Measurements from ENCODE around the gene CCDC154. TPM values are rescaled to one million over a fixed set of nuclear protein-coding genes. Genes with fewer than 3 reads are reported as not detected.

Gene CCDC154
- total and polyA plus RNA-seq, 2 donors: 0.37 to 0.86 TPM

DNA sequence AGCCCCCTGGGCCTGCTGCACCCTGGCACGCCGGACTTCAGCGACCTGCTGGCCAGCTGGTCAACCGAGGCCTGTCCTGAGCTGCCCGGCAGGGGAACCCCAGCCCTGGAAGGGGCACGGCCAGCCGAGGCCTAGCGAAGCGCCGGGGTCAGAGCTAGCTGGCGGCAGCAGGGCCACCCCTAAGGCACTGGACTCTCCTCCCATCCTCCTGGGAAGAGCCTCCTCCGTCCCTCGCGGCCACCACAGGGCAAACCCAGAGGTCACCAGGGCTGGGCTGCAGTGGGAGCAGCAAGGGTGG lies 11.1 kb downstream of the CCDC154 start:
- no peaks in the 10 kb centered on the region for H3K4me1 ChIP-seq (ENCODE audit: insufficient read depth)

DNA sequence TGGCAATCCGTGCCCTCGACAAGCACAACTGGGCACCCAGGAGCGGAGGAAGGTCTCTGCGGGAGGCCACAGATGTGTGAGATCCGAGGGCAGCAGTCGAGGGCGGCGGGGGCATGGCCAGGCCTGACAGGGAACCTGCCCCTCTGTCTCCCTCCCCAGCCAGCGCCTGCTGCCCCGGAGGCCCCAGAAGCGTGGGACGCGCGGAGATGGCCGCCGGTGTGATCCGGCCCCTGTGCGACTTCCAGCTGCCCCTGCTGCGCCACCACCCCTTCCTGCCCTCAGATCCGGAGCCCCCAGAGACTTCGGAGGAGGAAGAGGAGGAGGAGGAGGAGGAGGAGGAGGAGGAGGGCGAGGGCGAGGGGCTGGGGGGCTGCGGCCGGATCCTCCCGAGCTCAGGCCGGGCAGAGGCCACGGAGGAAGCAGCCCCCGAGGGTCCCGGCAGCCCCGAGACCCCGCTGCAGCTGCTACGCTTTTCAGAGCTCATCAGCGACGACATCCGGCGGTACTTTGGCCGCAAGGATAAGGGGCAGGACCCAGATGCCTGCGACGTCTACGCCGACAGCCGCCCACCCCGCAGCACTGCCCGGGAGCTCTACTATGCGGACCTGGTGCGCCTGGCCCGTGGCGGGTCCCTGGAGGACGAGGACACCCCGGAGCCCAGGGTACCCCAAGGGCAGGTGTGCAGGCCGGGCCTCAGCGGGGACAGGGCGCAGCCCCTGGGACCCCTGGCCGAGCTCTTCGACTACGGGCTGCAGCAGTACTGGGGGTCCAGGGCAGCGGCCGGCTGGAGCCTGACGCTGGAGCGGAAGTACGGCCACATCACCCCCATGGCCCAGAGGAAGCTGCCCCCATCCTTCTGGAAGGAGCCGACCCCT lies 11.7 kb downstream of the CCDC154 start:
- WGBS: 82% methylated on average over 63 of the region's 63 CpGs
- Histone ChIP-seq H3K4me3 (ENCODE audit: low read depth, low read length) (no peak overlapping the region), H3K4me1 (ENCODE audit: insufficient read depth) (no peaks in the 10 kb centered on the region)

More for the DNA sequence above, 11.1 kb downstream of the CCDC154 start:
- no peak for DNase-seq (ENCODE audit: extremely low spot score)
- H3K27ac ChIP-seq (ENCODE audit: low read depth): no peak overlapping the region
- no peaks in the 10 kb centered on the region for H3K36me3 ChIP-seq (ENCODE audit: insufficient read depth)
- WGBS: 85% methylated on average over 14 of the region's 14 CpGs
- H3K4me3 ChIP-seq (ENCODE audit: low read depth, low read length): no peak overlapping the region

DNA sequence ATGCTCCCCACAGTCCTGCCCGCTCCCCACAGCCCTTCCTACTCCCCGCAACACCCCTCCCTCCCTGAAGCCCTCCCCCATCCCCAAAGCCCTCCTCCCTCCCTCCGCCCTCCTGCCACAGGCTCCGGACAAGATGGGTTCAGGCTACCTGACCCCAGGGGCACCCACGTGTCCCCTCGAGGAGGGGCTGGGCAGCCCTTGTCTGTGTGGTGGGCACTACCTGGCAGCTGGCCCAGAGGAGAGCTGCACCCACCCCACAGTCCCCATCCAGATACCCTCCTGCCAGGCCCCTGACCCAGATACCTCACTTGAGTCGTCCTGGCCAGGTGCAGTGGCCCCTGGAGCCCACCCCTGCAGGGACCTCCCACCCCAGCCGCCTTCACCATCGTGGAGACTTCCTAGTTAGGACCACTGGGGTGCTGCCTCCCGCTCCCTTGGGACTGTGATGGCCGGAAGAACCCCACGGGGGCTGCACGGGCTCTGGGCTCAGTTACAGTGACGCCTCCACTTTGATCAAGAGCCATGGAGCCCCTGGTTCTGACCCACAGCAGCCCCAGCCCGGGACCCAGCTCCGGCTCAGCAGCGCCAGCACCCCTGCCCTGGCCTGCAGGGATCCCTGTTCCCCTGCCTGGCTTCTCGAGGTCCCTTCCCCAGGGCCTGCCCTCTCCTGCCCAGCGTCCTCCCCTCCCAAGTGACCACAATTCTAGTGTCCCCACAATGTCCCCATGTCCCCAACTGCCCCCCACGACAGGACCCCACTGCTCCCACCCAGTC lies 12.7 kb downstream of the CCDC154 start:
- Histone ChIP-seq H3K4me1 (ENCODE audit: insufficient read depth) (no peaks in the 10 kb centered on the region), H3K27ac (ENCODE audit: low read depth) (no peak overlapping the region), H3K4me3 (ENCODE audit: low read depth, low read length) (no peak overlapping the region), H3K36me3 (ENCODE audit: insufficient read depth) (no peaks in the 10 kb centered on the region)
- no peak for DNase-seq (ENCODE audit: extremely low spot score)
- 81% methylated on average over 20 of the region's 20 CpGs for WGBS

More for the DNA sequence above, 11.7 kb downstream of the CCDC154 start:
- Histone ChIP-seq H3K36me3 (ENCODE audit: insufficient read depth) (no peaks in the 10 kb centered on the region), H3K27ac (ENCODE audit: low read depth) (no peak overlapping the region)
- DNase-seq (ENCODE audit: extremely low spot score): no peak

DNA sequence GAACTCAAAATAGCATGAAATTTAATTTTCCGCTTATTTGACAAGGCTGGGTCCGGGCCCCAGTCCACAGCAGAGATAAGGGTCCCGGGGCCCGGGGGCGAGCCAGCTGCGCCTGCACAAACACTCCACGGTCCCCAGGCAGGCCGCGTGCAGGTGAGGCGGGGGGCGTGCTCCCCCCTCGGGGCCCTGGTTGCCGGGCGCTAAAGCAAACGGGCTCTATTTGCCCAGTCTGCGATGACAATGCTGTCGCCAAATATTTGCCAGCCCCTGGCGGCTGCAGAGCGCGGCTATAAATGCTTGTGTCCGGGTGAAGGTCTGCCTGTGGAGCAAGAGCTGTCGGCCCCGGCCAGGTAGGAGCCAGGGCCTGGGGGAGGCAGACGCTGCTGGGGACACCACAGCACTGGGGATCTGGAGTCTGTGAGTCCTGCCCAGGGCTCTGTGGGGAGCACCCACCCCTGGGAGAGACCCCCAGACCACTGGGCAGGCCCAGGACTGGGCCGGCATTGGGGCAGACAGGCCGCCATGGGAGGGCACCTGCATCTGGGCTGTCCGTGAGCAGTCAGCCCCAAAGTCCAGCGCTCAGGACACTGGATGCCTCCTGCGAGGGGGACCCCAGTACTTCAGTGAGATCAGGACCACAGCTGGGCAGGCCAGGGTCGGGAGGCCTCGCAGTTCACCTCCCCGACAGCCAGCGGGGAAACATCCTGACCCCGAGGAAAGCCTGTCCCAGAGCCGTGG lies 13.4 kb downstream of the CCDC154 start, which contains the start of gene PERCC1:
PERCC1 (plus strand) TSS at position 320 of the 738 bp plus-strand sequence. CDS start 1,516 bp downstream, outside the sequence.
- H3K27ac ChIP-seq (ENCODE audit: low read depth): no peak within 1 kb of the TSS
- H3K36me3 ChIP-seq (ENCODE audit: insufficient read depth): no peaks in the 10 kb centered on the region
- H3K4me1 ChIP-seq (ENCODE audit: insufficient read depth): no peaks in the 10 kb centered on the region
- no peak for DNase-seq (ENCODE audit: extremely low spot score)
- WGBS: 48% methylated on average over 35 of the region's 35 CpGs
- no peak within 1 kb of the TSS for H3K4me3 ChIP-seq (ENCODE audit: low read depth, low read length)

DNA sequence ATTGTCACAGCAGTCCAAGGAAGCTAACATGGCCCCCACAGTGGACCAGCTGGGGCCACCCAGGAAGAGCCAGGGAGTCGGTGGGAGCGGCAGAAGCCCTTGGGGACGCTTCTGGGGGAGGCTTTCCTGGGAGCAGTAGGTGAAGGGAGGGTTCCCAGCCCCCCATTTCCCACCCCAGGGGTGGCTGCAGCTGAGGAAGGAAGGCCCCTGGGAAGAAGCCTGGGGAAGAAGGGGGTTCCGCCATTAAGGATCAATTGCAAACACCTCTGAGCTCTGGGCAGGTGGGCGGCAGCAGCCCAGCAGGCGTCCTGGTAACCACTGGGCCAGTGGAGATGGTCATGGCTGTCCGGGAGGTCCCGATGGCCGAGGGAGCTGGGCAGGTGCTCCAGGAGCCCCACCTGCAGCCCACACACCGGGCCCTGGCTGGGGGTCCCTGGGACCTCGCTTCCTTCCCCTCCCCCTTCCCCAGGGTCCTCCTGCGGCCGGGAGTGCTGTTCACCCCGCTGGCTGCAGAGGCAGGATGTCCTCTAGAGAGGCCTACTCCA lies 14.1 kb downstream of the CCDC154 start:
- no peaks in the 10 kb centered on the region for H3K36me3 ChIP-seq (ENCODE audit: insufficient read depth)
- no peak overlapping the region for H3K4me3 ChIP-seq (ENCODE audit: low read depth, low read length)
- H3K4me1 ChIP-seq (ENCODE audit: insufficient read depth): no peaks in the 10 kb centered on the region
- no peak overlapping the region for H3K27ac ChIP-seq (ENCODE audit: low read depth)
- no peak for DNase-seq (ENCODE audit: extremely low spot score)
- 65% methylated on average over 14 of the region's 14 CpGs for WGBS

DNA sequence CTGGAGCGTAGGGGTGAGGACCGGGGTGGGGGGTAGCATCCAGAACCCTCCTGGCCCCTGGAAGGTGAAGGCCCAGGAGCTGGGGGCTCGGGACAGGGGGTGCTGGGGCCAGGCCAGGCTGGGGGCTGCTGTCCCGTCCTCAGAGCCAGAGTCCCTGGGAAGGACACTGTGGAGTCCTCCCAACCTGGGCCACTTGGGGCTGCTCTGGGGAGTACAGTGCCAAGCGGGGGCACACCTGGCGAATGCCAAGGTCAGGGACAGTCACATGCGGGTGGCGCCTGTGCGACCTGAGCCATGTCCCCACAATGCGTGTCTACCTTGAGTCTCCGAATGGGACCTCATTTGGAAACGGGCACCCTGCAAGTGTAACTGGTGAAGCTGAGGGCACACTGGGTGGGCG lies 14.7 kb downstream of the CCDC154 start:
- 92% methylated on average over 13 of the region's 13 CpGs for WGBS
- DNase-seq (ENCODE audit: extremely low spot score): no peak
- H3K27ac ChIP-seq (ENCODE audit: low read depth): no peak overlapping the region
- H3K4me3 ChIP-seq (ENCODE audit: low read depth, low read length): no peak overlapping the region
- H3K36me3 ChIP-seq (ENCODE audit: insufficient read depth): no peaks in the 10 kb centered on the region
- H3K4me1 ChIP-seq (ENCODE audit: insufficient read depth): no peaks in the 10 kb centered on the region

DNA sequence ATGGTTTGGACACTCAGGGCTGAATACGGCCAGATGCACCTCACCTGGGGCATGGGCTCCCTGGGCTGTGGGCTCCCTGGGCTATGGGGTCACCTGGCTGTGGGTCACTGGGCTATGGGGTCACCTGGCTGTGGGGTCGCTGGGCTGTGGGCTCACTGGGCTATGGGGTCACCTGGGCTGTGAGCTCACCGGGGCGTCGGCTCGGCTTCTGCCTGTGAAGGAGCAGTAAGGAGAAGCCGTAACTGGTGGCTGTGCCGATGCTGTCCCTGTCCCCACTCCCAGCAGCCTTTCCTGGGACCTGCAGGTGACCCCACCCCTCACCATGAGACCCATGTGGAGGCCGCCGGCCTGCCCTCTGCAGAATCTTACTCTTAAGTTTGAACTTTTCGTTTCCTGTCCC lies 15.3 kb downstream of the CCDC154 start:
- 86% methylated on average over 11 of the region's 11 CpGs for WGBS
- DNase-seq (ENCODE audit: extremely low spot score): no peak
- Histone ChIP-seq H3K36me3 (ENCODE audit: insufficient read depth) (no peaks in the 10 kb centered on the region), H3K27ac (ENCODE audit: low read depth) (no peak overlapping the region), H3K4me1 (ENCODE audit: insufficient read depth) (no peaks in the 10 kb centered on the region), H3K4me3 (ENCODE audit: low read depth, low read length) (no peak overlapping the region)

DNA sequence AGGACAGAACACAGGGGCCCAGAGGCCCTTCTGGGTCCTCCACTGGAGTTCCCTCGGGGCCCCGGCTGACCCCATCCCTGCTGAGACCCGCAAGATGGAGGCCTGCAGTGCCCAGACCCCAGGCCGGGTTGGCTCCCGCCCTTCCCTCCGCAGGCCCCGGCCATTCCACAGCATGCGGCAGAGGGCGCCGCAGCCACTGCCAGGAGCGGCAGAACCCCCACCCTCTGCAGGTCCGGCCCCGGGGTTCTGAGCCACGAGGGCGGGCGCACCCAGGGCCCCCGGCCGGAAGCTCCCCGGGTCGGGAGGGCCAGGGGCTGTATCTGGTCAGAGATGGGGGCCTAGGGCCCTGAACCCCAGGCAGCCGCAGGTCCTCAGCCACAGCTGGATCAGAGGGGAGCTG lies 15.8 kb downstream of the CCDC154 start:
- WGBS: 32% methylated on average over 21 of the region's 21 CpGs
- DNase-seq (ENCODE audit: extremely low spot score): no peak
- no peaks in the 10 kb centered on the region for H3K36me3 ChIP-seq (ENCODE audit: insufficient read depth)
- no peaks in the 10 kb centered on the region for H3K4me1 ChIP-seq (ENCODE audit: insufficient read depth)
- H3K27ac ChIP-seq (ENCODE audit: low read depth): no peak overlapping the region
- H3K4me3 ChIP-seq (ENCODE audit: low read depth, low read length): no peak overlapping the region

DNA sequence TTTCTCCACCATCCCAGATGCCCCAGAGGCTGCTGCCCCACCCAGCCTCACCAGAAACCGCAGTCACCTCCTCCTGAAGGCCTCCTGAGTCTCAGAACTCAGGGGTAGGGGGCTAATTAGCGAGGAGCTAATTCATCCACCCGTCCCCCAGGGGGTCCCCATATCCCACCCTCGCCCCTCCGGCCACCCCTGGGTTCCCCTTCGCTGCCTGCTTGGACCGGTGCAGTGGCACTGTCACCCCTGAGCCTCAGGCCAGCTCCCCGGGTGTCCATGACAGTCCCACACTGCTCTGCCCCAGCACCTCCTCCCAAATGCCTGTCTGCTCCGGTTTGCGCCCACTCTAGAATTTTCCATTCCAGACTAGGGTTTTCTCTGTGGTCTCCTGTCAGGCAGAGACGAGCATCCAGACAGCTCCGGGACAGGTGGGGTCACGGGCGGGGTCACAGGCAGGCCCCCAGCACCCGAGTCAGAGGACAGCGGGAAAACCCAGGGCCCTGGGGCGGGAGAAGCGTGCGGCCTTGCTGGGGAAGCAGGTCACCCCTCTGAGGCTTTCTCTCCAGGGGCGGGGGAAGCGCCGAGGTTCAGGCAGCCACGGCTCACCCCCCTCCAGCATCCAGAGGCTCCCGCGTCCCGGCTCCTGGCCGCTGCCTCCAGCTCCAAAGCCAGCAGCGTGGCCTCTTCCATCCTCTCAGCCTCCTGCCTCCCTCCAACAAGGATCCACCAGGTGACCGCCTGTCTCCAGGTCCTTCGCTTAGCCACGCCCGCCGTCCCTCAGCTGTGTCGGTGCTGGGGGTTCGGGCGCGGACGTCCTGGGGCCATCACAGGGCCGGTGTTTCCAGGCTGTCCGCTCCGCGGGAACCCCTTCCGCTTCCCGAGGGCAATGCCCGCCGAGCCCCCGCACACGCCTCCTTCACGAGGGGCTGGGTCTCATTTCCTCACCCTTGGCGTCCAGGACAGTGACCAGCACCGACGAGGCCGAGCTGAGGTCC lies 16.6 kb downstream of the CCDC154 start:
- Histone ChIP-seq H3K4me1 (ENCODE audit: insufficient read depth) (no peaks in the 10 kb centered on the region), H3K27ac (ENCODE audit: low read depth) (no peak overlapping the region), H3K36me3 (ENCODE audit: insufficient read depth) (no peaks in the 10 kb centered on the region), H3K4me3 (ENCODE audit: low read depth, low read length) (no peak overlapping the region)
- DNase-seq (ENCODE audit: extremely low spot score): no peak
- WGBS: 85% methylated on average over 53 of the region's 53 CpGs

DNA sequence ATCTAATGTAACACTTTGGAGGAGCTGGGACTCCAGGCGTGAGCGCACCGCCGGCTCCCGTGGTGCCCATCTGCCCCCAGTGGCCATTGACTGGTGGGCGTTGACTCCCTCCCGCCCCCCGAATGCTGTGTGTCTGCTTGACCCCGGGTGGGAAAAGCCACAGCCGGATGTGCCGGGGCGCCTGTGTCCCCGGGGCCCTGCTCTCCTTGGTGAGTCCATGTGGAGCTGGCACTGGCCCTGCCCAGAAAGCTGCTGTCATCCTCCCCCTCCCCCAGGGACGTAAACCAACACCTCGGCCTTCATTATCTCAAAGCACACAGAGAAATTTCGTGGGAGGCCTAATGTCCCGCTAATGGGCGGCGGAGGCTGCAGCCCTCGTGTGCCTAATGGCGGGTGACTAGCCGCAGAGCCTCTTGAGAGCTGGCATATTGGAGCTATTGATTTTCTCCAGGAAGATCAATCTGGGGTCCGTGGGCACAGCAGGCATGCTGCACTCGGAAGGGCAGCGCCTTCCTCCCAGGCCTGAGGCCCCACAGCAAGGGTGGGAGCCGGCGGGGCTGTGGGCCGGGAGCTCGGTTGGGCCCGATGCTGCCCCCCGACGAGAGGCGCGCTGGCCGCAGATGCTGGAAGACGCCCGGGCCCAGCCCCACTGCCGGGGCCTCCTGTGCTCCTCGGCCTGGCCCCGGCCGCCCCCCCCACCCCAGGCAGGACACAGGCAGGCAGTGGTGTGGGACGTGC lies 17.5 kb downstream of the CCDC154 start:
- H3K4me1 ChIP-seq (ENCODE audit: insufficient read depth): no peaks in the 10 kb centered on the region
- no peak overlapping the region for H3K27ac ChIP-seq (ENCODE audit: low read depth)
- no peak overlapping the region for H3K4me3 ChIP-seq (ENCODE audit: low read depth, low read length)
- DNase-seq (ENCODE audit: extremely low spot score): no peak
- 75% methylated on average over 42 of the region's 42 CpGs for WGBS
- H3K36me3 ChIP-seq (ENCODE audit: insufficient read depth): no peaks in the 10 kb centered on the region

DNA sequence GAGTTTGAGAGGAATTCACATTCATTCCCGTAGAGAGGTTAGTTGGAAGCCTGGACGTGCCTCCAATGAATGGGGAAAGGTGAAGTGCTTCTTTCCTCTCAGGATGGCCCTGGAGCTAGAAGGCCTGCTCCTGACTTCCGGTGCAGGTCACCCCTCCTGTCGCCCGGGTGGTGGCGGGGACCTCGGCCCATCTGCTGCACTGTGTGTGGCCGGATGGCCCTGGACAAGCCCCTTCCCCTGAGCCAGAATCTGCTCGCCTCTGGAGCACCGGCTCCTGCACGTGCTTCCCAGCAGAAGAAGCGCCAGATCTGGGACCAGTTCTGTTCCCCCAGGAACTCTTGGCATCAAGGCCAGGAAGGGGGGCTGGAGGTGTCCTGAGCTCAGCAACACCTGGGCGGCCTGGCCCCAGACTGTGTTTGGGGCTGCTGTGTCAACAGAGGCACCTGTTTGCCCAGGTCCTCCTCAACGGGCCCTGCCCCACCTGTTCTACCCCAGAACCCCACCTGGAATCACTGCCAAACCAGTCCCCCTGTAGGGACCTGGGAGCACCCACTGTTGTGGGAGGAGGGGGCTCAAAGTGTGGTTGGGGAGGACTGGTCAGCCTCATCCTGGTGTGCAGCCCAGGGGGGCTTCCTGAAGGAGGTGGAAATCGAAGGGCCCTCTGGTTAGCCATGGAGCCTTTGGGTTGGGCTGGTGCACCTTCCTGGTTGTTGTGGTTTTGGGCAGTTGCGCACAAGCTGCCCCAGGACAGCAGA lies 18.6 kb downstream of the CCDC154 start:
- Histone ChIP-seq H3K27ac (ENCODE audit: low read depth) (no peak overlapping the region), H3K4me3 (ENCODE audit: low read depth, low read length) (no peak overlapping the region), H3K36me3 (ENCODE audit: insufficient read depth) (no peaks in the 10 kb centered on the region), H3K4me1 (ENCODE audit: insufficient read depth) (no peaks in the 10 kb centered on the region)
- no peak for DNase-seq (ENCODE audit: extremely low spot score)
- 86% methylated on average over 16 of the region's 16 CpGs for WGBS
